CD14-positive monocyte (primary cell): ENCODE measurements around the gene CTCF. TPM values are rescaled to one million over a fixed set of nuclear protein-coding genes. Genes with fewer than 3 reads are reported as not detected.

ENCODE experiments used
- DNase-seq, 3 donors: peaks; one replicate each; pipeline ENCODE4 v3.0.0-alpha.2; 2011 to 2022
- H2AFZ ChIP-seq: 2 replicates; pipeline ENCODE4 v1.6.0; 2012; ENCODE audit warnings: mild to moderate bottlenecking, low read depth, low read length, inconsistent platforms; ENCODE audit not compliant: insufficient read depth, poor library complexity, severe bottlenecking
- H3K27ac ChIP-seq, 2 donors: 1 replicate in 1 of 2; 2 replicates in 1 of 2; pipeline ENCODE4 v1.5.1; 2012 to 2013; ENCODE audit warnings: low read length in 2 of 2, control low read depth in 1 of 2, inconsistent platforms in 1 of 2, low read depth in 1 of 2, mild to moderate bottlenecking in 1 of 2
- H3K27me3 ChIP-seq, 2 donors: one replicate each; pipeline versions ENCODE4 v1.6.0 to v1.6.1; 2011 to 2013; ENCODE audit warnings: low read length in 2 of 2; ENCODE audit not compliant: control insufficient read depth in 2 of 2, insufficient read depth in 2 of 2
- H3K36me3 ChIP-seq, 2 donors: replicated peaks in 1 of 2; 1 replicate in 1 of 2; 2 replicates in 1 of 2; pipeline versions ENCODE4 v1.5.1 to v1.6.1; 2012 to 2013; ENCODE audit warnings: low read length in 2 of 2, control low read depth in 1 of 2, inconsistent platforms in 1 of 2, mild to moderate bottlenecking in 1 of 2; ENCODE audit not compliant: insufficient read depth in 2 of 2, control insufficient read depth in 1 of 2
- H3K4me1 ChIP-seq, 2 donors: 1 replicate in 1 of 2; 2 replicates in 1 of 2; pipeline versions ENCODE4 v1.5.1 to v1.6.1; 2012 to 2013; ENCODE audit warnings: low read length in 2 of 2, control low read depth in 1 of 2, inconsistent platforms in 1 of 2, mild to moderate bottlenecking in 1 of 2, moderate library complexity in 1 of 2; ENCODE audit not compliant: insufficient read depth in 2 of 2, control insufficient read depth in 1 of 2
- H3K4me2 ChIP-seq: replicated peaks from 2 replicates; pipeline ENCODE3; 2012; ENCODE audit warnings: low read length, moderate library complexity, mild to moderate bottlenecking; ENCODE audit not compliant: poor library complexity, severe bottlenecking; ENCODE audit errors: extremely low read depth
- H3K4me3 ChIP-seq, 3 experiments: fragments of 200-600 bp in 1 of 3; sonication (generic) in 1 of 3; replicated peaks in 1 of 3; 1 replicate in 2 of 3; 2 replicates in 1 of 3; pipeline ENCODE4 v1.5.1; 2011 to 2013; ENCODE audit warnings: low read length in 3 of 3, mild to moderate bottlenecking in 3 of 3, control low read depth in 2 of 3, low read depth in 2 of 3, inconsistent platforms in 1 of 3, moderate library complexity in 1 of 3
- H3K79me2 ChIP-seq: 2 replicates; pipeline ENCODE4 v1.6.0; 2012; ENCODE audit warnings: mild to moderate bottlenecking, control low read depth, inconsistent platforms, low read length, moderate library complexity; ENCODE audit not compliant: insufficient read depth
- H3K9ac ChIP-seq: 2 replicates; pipeline ENCODE4 v1.6.0; 2017; ENCODE audit warnings: low read length, mild to moderate bottlenecking; ENCODE audit not compliant: insufficient read depth, poor library complexity, severe bottlenecking
- H3K9me3 ChIP-seq, 2 donors: replicated peaks in 1 of 2; 1 replicate in 1 of 2; 2 replicates in 1 of 2; pipeline versions ENCODE4 v1.5.1 to v1.6.1; 2012 to 2013; ENCODE audit warnings: low read length in 2 of 2, control low read depth in 1 of 2; ENCODE audit not compliant: control insufficient read depth in 1 of 2, insufficient read depth in 1 of 2
- H4K20me1 ChIP-seq: 2 replicates; pipeline ENCODE4 v1.6.0; 2012; ENCODE audit warnings: mild to moderate bottlenecking, low read length, control low read depth, moderate library complexity; ENCODE audit not compliant: insufficient read depth
- H3K27ac Mint-ChIP-seq, 7 donors: one replicate each; pipeline ENCODE4 v1.8.0; 2020; ENCODE audit warnings: mild to moderate bottlenecking in 7 of 7, mixed read lengths in 7 of 7, moderate library complexity in 6 of 7, inconsistent platforms in 2 of 7
- H3K27me3 Mint-ChIP-seq, 3 donors: one replicate each; pipeline ENCODE4 v1.8.0; 2021 to 2022; ENCODE audit warnings: low read depth in 3 of 3, mild to moderate bottlenecking in 3 of 3, mixed read lengths in 3 of 3, moderate library complexity in 3 of 3, inconsistent platforms in 1 of 3
- H3K36me3 Mint-ChIP-seq, 2 donors: one replicate each; pipeline ENCODE4 v1.8.0; 2020; ENCODE audit warnings: mixed read lengths in 2 of 2, inconsistent platforms in 1 of 2, mild to moderate bottlenecking in 1 of 2
- H3K4me1 Mint-ChIP-seq: one replicate; pipeline ENCODE4 v1.8.0; 2020; ENCODE audit warnings: mild to moderate bottlenecking, mixed read lengths
- H3K4me3 Mint-ChIP-seq, 2 donors: one replicate each; pipeline ENCODE4 v1.8.0; 2020; ENCODE audit warnings: mild to moderate bottlenecking in 2 of 2, mixed read lengths in 2 of 2, moderate library complexity in 1 of 2
- H3K9me3 Mint-ChIP-seq, 7 donors: one replicate each; pipeline ENCODE4 v1.8.0; 2020 to 2022; ENCODE audit warnings: mixed read lengths in 7 of 7, mild to moderate bottlenecking in 6 of 7, moderate library complexity in 6 of 7, inconsistent platforms in 2 of 7
- WGBS: methylation state at CpG from one replicate; pipeline ENCODE4 v1.1.5; 2013; ENCODE audit warnings: missing lambda C conversion rate; ENCODE audit not compliant: insufficient coverage; 5-methylcytosine and 5-hydroxymethylcytosine counted together
- intact Hi-C, 2 donors: fragments of 100-400 bp; cut with micrococcal nuclease; formaldehyde crosslinking; loops; one replicate each; pipeline versions ENCODE4 v1.15.0 to v1.15.1; 2023
- polyA plus RNA-seq, 3 donors: library from polyadenylated mRNA; depleted of rRNA in 1 of 3; unstranded in 2 of 3; stranded (reverse) in 1 of 3; fragments of 300-500 nt in 2 of 3; fragments of >200 nt in 1 of 3; fragmentation: Illumina TruSeq in 2 of 3; gene quantifications; 1 replicate in 2 of 3; 2 replicates in 1 of 3; pipeline ENCODE4 v1.2.3, GENCODE V29; 2012 to 2021
- TF ChIP-seq, protein P1 (sequence below): fragments of 200-600 bp; IDR thresholded peaks from one replicate; pipeline ENCODE4 v1.8.0; 2022; ENCODE audit warnings: antibody characterized with exemption, mild to moderate bottlenecking

Gene CTCF
- polyA plus RNA-seq, 3 donors: 8.4 to 29.9 (median 17.7) TPM

DNA sequence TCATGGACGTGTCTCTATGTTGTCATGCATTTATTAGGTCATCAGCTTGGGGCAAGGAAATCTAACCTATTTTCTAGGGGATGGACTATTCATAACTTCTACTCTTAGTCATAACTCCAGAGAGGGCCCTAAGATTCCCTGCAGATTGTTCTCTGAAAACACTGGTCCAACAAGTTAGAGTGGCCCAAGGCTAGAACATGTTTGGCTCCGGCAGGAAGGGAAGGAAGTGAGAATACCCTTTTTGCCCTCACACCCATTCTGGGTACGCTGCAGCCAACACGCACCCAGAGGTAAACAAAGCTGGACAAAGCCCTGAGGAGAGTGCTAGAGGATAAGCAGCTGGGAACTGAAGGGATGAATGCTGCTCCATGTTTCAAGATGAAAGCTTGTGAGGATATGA lies 114.2 kb downstream of the CTCF start:
- TF ChIP-seq, protein P1, sequence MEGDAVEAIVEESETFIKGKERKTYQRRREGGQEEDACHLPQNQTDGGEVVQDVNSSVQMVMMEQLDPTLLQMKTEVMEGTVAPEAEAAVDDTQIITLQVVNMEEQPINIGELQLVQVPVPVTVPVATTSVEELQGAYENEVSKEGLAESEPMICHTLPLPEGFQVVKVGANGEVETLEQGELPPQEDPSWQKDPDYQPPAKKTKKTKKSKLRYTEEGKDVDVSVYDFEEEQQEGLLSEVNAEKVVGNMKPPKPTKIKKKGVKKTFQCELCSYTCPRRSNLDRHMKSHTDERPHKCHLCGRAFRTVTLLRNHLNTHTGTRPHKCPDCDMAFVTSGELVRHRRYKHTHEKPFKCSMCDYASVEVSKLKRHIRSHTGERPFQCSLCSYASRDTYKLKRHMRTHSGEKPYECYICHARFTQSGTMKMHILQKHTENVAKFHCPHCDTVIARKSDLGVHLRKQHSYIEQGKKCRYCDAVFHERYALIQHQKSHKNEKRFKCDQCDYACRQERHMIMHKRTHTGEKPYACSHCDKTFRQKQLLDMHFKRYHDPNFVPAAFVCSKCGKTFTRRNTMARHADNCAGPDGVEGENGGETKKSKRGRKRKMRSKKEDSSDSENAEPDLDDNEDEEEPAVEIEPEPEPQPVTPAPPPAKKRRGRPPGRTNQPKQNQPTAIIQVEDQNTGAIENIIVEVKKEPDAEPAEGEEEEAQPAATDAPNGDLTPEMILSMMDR: no peak
- Histone ChIP-seq H3K27ac (no peak overlapping the region), H4K20me1 (no peaks in the 10 kb centered on the region), H3K4me3 (no peak overlapping the region), H3K4me1 (peaks cover 18 to 20% of the 10 kb centered on the region in 2 donors), H3K9me3 (no peaks in the 10 kb centered on the region), H3K27me3 (no peaks in the 10 kb centered on the region), H2AFZ (no peak overlapping the region), H3K4me2 (no peak overlapping the region), H3K36me3 (peaks cover 2 to 6% of the 10 kb centered on the region in 2 donors), H3K79me2 (no peaks in the 10 kb centered on the region), H3K9ac (no peak overlapping the region)
- Mint-ChIP-seq H3K27ac (no peak overlapping the region), H3K27me3 (peaks cover 0 to 2% (median 2%) of the 10 kb centered on the region in 3 donors), H3K4me3 (no peak overlapping the region), H3K4me1 (peaks cover 27% of the 10 kb centered on the region), H3K9me3 (no peaks in the 10 kb centered on the region), H3K36me3 (peaks cover 15 to 32% of the 10 kb centered on the region in 2 donors)
- no peak for DNase-seq
- WGBS: 80% methylated on average over 1 of the region's 4 CpGs
- intact Hi-C loops: loop anchor here in 1 of 2 donors (10.0 kb wide), 1 partner anchor 548 kb away; no protein-coding TSS in a partner anchor

DNA sequence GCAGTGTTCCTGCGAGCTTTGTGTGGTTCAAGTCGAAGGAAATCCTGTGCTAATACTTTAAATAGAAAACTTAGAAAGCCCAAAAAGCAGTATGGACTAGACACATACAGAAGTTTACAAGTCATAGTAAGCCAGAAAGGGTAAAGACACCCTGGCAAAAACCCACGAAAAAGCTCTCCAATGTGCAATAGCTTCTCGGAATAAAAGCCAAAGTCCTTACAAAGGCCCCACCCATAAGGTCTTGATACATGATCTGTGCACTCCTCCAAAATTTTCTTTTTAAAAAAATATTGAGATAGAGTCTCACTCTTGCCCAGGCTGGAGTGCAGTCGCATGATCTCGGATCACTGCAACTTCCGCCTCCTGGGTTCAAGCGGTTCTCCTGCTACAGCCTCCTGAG lies 114.6 kb downstream of the CTCF start:
- WGBS: 89% methylated on average over 5 of the region's 8 CpGs
- Histone ChIP-seq H3K4me1 (peaks cover 18 to 20% of the 10 kb centered on the region in 2 donors), H3K4me3 (no peak overlapping the region), H3K27me3 (no peaks in the 10 kb centered on the region), H3K9me3 (no peaks in the 10 kb centered on the region), H3K4me2 (no peak overlapping the region), H3K36me3 (peaks cover 2 to 6% of the 10 kb centered on the region in 2 donors), H3K27ac (no peak overlapping the region), H4K20me1 (no peaks in the 10 kb centered on the region), H2AFZ (no peak overlapping the region), H3K9ac (no peak overlapping the region), H3K79me2 (no peaks in the 10 kb centered on the region)
- TF ChIP-seq, protein P1: no peak
- Mint-ChIP-seq H3K9me3 (no peaks in the 10 kb centered on the region), H3K27me3 (peaks cover 0 to 2% (median 2%) of the 10 kb centered on the region in 3 donors), H3K4me1 (peaks cover 27% of the 10 kb centered on the region), H3K36me3 (peaks cover 15 to 36% of the 10 kb centered on the region in 2 donors), H3K27ac (no peak overlapping the region), H3K4me3 (no peak overlapping the region)
- no peak for DNase-seq
- intact Hi-C loops: loop anchor here in 1 of 2 donors (10.0 kb wide), 1 partner anchor 548 kb away; no protein-coding TSS in a partner anchor
